K562 (cell line): ENCODE results near the gene TRAPPC1. TPM values are rescaled to one million over a fixed set of nuclear protein-coding genes. Genes with fewer than 3 reads are reported as not detected.
A peak's percentile ranks its signal among the peaks of the same experiment; 100 is the strongest.

Experiments used
- BCOR ChIP-seq: fragments of 450-650 bp; IDR thresholded peaks from 2 replicates; pipeline ENCODE4 v1.6.1; 2016
- BHLHE40 ChIP-seq: IDR thresholded peaks from 2 replicates; pipeline ENCODE4 v1.6.1; 2011; ENCODE audit warnings: low read length, improper control_type of control experiment
- DDX20 ChIP-seq: fragments of 450-650 bp; IDR thresholded peaks from 2 replicates; pipeline ENCODE4 v1.6.1; 2016; ENCODE audit warnings: missing genetic modification characterization, low read depth, mild to moderate bottlenecking, missing compliant biosample characterization, moderate library complexity
- E2F6 ChIP-seq, 2 experiments: IDR thresholded peaks; 2 replicates each; pipeline ENCODE4 v1.6.1; 2011; ENCODE audit warnings: borderline replicate concordance in 1 of 2, control low read depth in 1 of 2, low read depth in 1 of 2, low read length in 1 of 2, mild to moderate bottlenecking in 1 of 2, mixed read lengths in 1 of 2, moderate library complexity in 1 of 2; ENCODE audit not compliant: insufficient read depth in 1 of 2, insufficient read length in 1 of 2, poor library complexity in 1 of 2, severe bottlenecking in 1 of 2; ENCODE audit errors: extremely low read depth in 1 of 2
- FOSL1 ChIP-seq: fragments of 200-800 bp; sonication (Bioruptor generic); conservative IDR thresholded peaks from 2 replicates; pipeline ENCODE4 v1.6.1; 2016; ENCODE audit warnings: missing genetic modification characterization, missing compliant biosample characterization
- FOXP4 ChIP-seq: sonication (generic); formaldehyde crosslinking; IDR thresholded peaks from 2 replicates; pipeline ENCODE4 v1.8.0; 2022; ENCODE audit warnings: mild to moderate bottlenecking, missing genetic modification reagents, borderline replicate concordance
- KHSRP ChIP-seq: fragments of 450-650 bp; IDR thresholded peaks from 2 replicates; pipeline ENCODE4 v1.6.1; 2017
- MAZ ChIP-seq, 2 experiments: fragments of 450-650 bp in 1 of 2; sonication (generic) in 1 of 2; formaldehyde crosslinking; IDR thresholded peaks in 1 of 2; conservative IDR thresholded peaks in 1 of 2; 2 replicates each; pipeline versions ENCODE4 v1.4.0 to v1.5.0; 2020; ENCODE audit warnings: mild to moderate bottlenecking in 1 of 2, missing genetic modification reagents in 1 of 2
- MYC ChIP-seq, 2 experiments: fragments of 250-450 bp in 1 of 2; sonication (Bioruptor Pico) in 1 of 2; IDR thresholded peaks; 2 replicates each; pipeline versions ENCODE4 v1.5.1 to v1.6.1; 2012 to 2021; ENCODE audit warnings: low read depth in 2 of 2, borderline replicate concordance in 1 of 2, improper control_type of control experiment in 1 of 2, low read length in 1 of 2, mild to moderate bottlenecking in 1 of 2, moderate library complexity in 1 of 2
- OTX1 ChIP-seq: fragments of 450-650 bp; formaldehyde crosslinking; IDR thresholded peaks from 2 replicates; pipeline ENCODE4 v1.4.0; 2022; ENCODE audit warnings: mild to moderate bottlenecking
- RCOR1 ChIP-seq, 2 experiments: IDR thresholded peaks; 2 replicates each; pipeline ENCODE4 v1.6.1; 2012; ENCODE audit warnings: low read depth in 2 of 2, low read length in 2 of 2, borderline replicate concordance in 1 of 2, improper control_type of control experiment in 1 of 2
- SMARCB1 ChIP-seq: IDR thresholded peaks from 2 replicates; pipeline ENCODE4 v1.6.1; 2011; ENCODE audit warnings: improper control_type of control experiment, low read depth; ENCODE audit not compliant: insufficient read length
- SRSF7 ChIP-seq: fragments of 200-400 bp; formaldehyde crosslinking; optimal IDR thresholded peaks from 2 replicates; pipeline ENCODE3; 2017; ENCODE audit warnings: mild to moderate bottlenecking, low read depth, low read length
- TARDBP ChIP-seq: fragments of 450-650 bp; IDR thresholded peaks from 2 replicates; pipeline ENCODE4 v1.6.1; 2016
- ZBTB7A ChIP-seq: IDR thresholded peaks from 2 replicates; pipeline ENCODE4 v1.6.1; 2011; ENCODE audit warnings: low read depth, mild to moderate bottlenecking, low read length, moderate library complexity, borderline replicate concordance; ENCODE audit not compliant: control insufficient read depth
- ZSCAN29 ChIP-seq: fragments of 450-650 bp; IDR thresholded peaks from 2 replicates; pipeline ENCODE4 v1.6.1; 2017
- polyA plus RNA-seq, 8 experiments: library from polyadenylated mRNA; depleted of rRNA in 4 of 8; stranded (reverse) in 5 of 8; unstranded in 3 of 8; fragments of >200 nt; fragmentation: Nextera tagmentation in 2 of 8; fragmentation: Illumina TruSeq in 1 of 8; extraction: Ambion mirVana in 2 of 8; extraction: Trizol in 1 of 8; gene quantifications; 2 replicates each; pipeline versions ENCODE4 v1.2.1 to v1.2.3, GENCODE V29; 2011 to 2014; ENCODE audit warnings: inconsistent platforms in 1 of 8, missing spikeins in 1 of 8
- total RNA-seq, 7 experiments: library from RNA; depleted of rRNA in 6 of 7; stranded (reverse); fragments of >200 nt in 6 of 7; fragmentation: Illumina TruSeq in 2 of 7; extraction: Trizol in 2 of 7; gene quantifications; 2 replicates each; pipeline versions ENCODE4 v1.2.1 to v1.2.3, GENCODE V29; 2011 to 2021; ENCODE audit warnings: low replicate concordance in 1 of 7
- TF ChIP-seq, protein P1 (sequence below): sonication (generic); formaldehyde crosslinking; IDR thresholded peaks from 2 replicates; pipeline ENCODE4 v1.8.1; 2023; ENCODE audit warnings: mild to moderate bottlenecking, missing genetic modification reagents
- TF ChIP-seq, protein P2 (sequence below): sonication (generic); formaldehyde crosslinking; IDR thresholded peaks from 2 replicates; pipeline ENCODE4 v1.8.1; 2023; ENCODE audit warnings: mild to moderate bottlenecking, missing genetic modification reagents

TRAPPC1 gene
- total and polyA plus RNA-seq, 9 of the 15 experiments (the other 6 are each of a cell fraction or from before 2014, with no cell fraction given), result 11.7 to 82.8 (median 36.2) TPM

GRCh38 chr17:7916385-7916682 is 15.4 kb downstream of the TRAPPC1 start (continued):
- TF ChIP-seq FOXP4 (CRISPR knock-in tag) (0 out of 2 replicates have a peak, but pooled peaks have one; percentile 15), ZSCAN29 (no peak), BCOR (no peak), ZBTB7A (no peak), OTX1 (CRISPR knock-in tag) (no peak), FOSL1 (tag) (no peak), BHLHE40 (peak; percentile 95; the same call in 1 of the 2 replicates), MYC (IDR thresholded peaks at IDR 0.05; ENCODE audit: low read depth, low read length) (no peak), MYC (CRISPR knock-in tag; IDR thresholded peaks at IDR 0.05; ENCODE audit: borderline replicate concordance, low read depth) (peak; percentile 48; the same call in 1 of the 2 replicates), KHSRP (no peak), SRSF7 (no peak), TARDBP (no peak), E2F6 (IDR thresholded peaks at IDR 0.05; ENCODE audit: borderline replicate concordance in 1 of 2, extremely low read depth in 1 of 2, insufficient read depth in 1 of 2, insufficient read length in 1 of 2, low read depth in 1 of 2, low read length in 1 of 2, poor library complexity in 1 of 2, severe bottlenecking in 1 of 2) (no peak), MAZ (CRISPR knock-in tag; conservative IDR thresholded peaks at IDR 0.05 in 1 of 2, IDR thresholded peaks at IDR 0.05 in 1 of 2) (0 out of 4 replicates have a peak, but pooled peaks of 1 of the 2 experiments have one; percentile 3), RCOR1 (IDR thresholded peaks at IDR 0.05; ENCODE audit: borderline replicate concordance in 1 of 2, low read depth in 2 of 2, low read length in 2 of 2) (0 out of 4 replicates have a peak, but pooled peaks of 1 of the 2 experiments have one; percentile 23), SMARCB1 (no peak), DDX20 (tag) (no peak)
- TF ChIP-seq, protein P1, sequence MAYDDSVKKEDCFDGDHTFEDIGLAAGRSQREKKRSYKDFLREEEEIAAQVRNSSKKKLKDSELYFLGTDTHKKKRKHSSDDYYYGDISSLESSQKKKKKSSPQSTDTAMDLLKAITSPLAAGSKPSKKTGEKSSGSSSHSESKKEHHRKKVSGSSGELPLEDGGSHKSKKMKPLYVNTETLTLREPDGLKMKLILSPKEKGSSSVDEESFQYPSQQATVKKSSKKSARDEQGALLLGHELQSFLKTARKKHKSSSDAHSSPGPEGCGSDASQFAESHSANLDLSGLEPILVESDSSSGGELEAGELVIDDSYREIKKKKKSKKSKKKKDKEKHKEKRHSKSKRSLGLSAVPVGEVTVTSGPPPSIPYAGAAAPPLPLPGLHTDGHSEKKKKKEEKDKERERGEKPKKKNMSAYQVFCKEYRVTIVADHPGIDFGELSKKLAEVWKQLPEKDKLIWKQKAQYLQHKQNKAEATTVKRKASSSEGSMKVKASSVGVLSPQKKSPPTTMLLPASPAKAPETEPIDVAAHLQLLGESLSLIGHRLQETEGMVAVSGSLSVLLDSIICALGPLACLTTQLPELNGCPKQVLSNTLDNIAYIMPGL (CRISPR knock-in tag), result no peak
- TF ChIP-seq, protein P2, sequence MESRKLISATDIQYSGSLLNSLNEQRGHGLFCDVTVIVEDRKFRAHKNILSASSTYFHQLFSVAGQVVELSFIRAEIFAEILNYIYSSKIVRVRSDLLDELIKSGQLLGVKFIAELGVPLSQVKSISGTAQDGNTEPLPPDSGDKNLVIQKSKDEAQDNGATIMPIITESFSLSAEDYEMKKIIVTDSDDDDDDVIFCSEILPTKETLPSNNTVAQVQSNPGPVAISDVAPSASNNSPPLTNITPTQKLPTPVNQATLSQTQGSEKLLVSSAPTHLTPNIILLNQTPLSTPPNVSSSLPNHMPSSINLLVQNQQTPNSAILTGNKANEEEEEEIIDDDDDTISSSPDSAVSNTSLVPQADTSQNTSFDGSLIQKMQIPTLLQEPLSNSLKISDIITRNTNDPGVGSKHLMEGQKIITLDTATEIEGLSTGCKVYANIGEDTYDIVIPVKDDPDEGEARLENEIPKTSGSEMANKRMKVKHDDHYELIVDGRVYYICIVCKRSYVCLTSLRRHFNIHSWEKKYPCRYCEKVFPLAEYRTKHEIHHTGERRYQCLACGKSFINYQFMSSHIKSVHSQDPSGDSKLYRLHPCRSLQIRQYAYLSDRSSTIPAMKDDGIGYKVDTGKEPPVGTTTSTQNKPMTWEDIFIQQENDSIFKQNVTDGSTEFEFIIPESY (CRISPR knock-in tag), result 0 out of 2 replicates have a peak, but pooled peaks have one; percentile 5
